DOHH2 (cell line): ENCODE measurements around the gene UBE2L5.

Source experiments
- EZH2phosphoT487 ChIP-seq: fragments of 200-600 bp; sonication (generic); IDR thresholded peaks from 2 replicates; pipeline ENCODE4 v1.6.1; 2017; ENCODE audit warnings: borderline replicate concordance, mild to moderate bottlenecking, antibody characterized with exemption, low read length, moderate library complexity, mixed read lengths
- TF ChIP-seq, protein P1 (sequence below): fragments of 200-600 bp; sonication (generic); IDR thresholded peaks from one replicate; pipeline ENCODE4 v1.5.1; 2014; ENCODE audit warnings: antibody characterized with exemption, mild to moderate bottlenecking, low read depth, low read length; ENCODE audit not compliant: poor library complexity, severe bottlenecking

- TF ChIP-seq, protein P1, sequence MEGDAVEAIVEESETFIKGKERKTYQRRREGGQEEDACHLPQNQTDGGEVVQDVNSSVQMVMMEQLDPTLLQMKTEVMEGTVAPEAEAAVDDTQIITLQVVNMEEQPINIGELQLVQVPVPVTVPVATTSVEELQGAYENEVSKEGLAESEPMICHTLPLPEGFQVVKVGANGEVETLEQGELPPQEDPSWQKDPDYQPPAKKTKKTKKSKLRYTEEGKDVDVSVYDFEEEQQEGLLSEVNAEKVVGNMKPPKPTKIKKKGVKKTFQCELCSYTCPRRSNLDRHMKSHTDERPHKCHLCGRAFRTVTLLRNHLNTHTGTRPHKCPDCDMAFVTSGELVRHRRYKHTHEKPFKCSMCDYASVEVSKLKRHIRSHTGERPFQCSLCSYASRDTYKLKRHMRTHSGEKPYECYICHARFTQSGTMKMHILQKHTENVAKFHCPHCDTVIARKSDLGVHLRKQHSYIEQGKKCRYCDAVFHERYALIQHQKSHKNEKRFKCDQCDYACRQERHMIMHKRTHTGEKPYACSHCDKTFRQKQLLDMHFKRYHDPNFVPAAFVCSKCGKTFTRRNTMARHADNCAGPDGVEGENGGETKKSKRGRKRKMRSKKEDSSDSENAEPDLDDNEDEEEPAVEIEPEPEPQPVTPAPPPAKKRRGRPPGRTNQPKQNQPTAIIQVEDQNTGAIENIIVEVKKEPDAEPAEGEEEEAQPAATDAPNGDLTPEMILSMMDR: no peak
- no peak for TF ChIP-seq EZH2phosphoT487
Measured at GRCh38 chr13:30446126-30446500, 23.8 kb downstream of the UBE2L5 start.
